GM18870 (cell line): Measurements from ENCODE around the gene UBE2E3.

Experiments
- ATAC-seq: cut with Tn5 transposase; IDR thresholded peaks from one replicate; pipeline ENCODE4 v1.9.1; 2021; ENCODE audit warnings: moderate library complexity; ENCODE audit not compliant: unreplicated experiment

UBE2E3 gene

DNA sequence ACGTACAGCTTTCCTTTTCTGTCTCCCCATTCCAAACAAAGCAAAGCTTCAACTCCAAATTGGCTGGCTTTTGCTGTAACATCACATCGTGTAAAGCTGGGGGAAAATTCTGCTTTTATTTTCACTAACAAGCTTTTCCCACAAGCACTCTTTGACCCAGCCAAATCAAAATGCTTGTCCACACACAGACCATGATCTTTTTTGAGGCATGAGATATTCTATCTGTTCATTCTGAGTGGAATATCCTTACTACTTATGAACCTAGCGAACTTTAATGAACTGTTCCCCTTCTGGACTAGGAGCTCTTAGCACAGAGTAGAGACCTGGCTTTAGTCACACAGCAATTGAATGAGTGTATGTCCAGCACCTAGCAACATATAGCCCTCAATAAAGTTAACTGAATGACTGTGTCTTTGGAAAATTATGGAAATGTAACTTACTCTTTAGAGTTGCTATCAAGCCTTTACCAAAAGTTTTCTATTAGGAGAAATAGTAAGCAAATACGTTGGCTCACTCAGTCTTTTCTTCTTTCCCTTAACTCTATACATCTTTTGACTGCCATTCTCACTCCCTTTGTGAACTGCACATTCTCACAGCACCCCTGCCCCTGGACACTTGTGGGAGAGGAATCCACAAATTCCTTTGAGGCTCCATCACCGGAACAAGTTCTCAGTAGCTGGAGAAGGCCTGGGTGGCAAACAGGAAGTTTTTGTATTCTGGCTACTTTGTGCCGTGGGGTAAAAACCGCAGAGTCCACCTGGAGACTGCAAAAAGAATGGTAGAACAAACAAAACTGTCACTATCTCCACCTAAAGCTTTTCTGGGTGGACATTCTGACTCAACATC, 1.3 kb upstream of the UBE2E3 start:
- ATAC-seq, result no peak

DNA sequence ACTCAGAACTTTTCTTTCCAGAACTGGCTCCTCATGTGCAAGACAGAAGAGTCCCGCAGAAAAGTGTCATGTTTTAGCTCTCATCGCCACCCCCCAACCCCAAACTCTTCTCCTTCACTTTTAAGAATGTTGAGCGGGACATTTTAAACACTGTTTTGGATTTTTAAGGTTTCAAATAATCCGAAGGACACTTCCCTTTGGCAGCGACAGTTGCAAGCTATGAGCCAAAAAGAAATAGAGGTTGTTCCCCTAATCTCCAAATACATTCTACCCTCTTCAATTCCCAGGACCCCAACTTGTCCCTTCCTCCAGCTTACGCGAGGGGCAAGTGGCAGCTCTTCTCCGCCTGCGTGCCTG, 678 bp upstream of the UBE2E3 start:
- ATAC-seq, result no peak

DNA sequence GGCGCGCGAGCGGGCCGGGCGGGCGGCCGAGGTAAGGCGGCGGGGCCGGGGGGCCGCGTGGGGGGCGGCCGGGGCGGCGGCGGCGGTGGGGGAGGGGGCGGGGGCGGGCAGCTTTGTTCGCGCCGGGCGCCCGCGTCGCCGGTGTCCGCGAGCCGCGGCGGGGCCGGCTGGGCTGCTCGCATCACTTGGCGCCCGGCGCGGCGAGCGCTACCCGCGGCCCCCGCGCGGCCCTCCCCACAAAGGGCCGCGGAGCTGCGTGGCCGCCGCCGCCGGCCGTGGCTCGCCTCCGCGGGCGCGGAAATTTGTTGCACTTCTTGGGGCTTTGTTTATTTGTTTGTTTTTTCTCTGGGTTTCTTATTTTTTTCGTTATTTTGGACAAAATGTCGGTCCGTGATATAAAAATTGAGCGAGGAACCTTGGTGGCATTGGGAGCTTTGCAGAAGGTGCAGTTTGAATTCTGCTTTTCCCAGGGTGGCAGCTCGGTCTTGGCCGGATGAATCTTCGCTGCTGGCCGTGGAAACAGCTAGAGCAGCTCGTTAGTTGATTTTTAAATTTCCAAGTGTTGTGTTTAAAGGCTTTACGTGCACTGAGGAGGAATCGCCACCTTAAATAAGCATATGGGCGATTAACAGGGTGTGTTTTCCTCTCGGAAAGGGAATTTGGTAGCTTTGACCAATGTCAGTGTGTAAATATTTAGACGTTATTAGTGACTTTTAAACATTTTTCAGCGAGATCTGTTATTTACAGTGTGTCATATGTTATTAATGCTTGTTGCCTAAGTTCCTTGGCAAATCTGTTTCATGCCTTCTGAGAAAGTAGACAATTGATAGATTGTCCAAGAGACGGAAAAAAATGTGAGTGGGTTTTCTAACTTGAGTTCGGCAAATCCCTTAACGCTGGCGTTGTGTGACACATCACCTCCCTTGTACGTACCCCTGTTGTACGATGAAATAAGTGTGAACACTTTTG, 822 bp downstream of the UBE2E3 start:
- no peak for ATAC-seq

DNA sequence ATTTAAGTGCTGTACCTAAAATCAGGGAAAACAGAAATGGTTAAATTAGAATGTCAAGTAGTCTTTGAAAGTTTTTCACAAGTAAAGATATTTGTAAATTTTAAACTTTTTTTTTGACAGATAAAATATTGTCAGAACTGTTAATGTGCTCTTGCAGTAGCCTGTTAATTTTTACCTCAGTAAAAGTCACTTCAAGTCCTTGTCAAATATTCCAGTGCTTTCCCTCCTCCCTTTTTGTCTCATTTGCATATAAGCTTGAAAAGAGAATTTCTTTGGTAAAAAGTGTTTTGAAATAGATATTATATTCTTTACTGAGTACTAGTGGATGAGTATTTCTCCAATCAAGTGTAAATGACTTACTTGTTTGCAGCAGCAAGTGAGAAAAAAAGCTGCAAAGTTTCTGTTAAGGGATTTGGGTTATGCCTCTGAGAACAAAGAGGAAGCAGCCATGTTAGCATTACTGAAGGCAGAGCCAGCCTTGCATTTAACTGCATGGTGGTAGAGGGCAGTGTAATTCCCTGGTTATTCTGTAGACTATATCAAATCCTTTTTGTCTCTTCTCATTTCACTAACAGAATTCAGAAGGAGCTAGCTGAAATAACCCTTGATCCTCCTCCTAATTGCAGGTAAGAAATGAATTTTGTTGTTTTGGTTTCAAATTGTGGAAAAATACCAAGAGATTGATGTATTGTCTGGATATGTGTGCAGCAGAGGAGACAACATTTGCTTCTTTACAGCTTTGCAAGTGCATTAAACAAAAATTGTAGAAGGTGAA, 3.2 kb downstream of the UBE2E3 start:
- ATAC-seq, result peak; percentile 62

GRCh38 chr2:180985771-180986395, 5.5 kb downstream of the UBE2E3 start:
- no peak for ATAC-seq

GRCh38 chr2:180987146-180987545, 6.7 kb downstream of the UBE2E3 start:
- ATAC-seq, result no peak

DNA sequence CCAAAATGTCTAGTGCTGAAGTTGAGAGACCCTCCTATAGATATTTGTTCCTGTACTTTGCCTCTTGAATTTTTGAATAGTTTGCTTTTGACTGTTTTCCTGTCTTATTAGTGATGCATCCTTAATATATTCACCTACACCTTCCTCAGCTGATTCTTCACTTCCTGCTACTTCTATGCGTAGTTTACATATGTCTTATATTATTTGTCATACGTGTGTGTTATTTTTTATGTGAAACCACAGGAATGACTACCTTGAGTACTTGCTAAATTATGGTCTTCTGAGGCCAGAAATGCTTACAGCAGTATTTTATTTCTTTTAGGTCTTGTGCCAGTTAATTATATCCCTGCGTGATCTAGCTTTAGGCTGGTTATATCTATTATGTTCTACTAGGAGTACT, 9.9 kb downstream of the UBE2E3 start:
- ATAC-seq, result no peak

DNA sequence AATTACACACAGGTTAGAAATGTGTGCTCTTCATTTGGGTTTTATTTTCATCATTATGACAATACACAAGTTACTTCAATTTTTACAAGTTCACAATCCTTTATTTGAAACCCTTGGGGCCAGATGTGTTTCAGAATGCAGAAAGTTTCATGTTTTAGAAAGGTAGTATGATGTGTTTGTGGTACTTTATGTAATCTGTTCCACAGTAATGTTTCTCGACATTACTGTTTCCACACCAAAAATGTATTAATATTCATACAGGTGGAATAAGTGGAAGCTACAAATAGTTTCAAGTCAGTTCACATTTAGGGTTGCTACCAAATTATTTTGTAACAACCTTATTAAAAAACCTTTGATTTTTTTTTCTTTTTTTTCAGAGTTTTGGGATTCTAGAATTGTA, 10.4 kb downstream of the UBE2E3 start:
- no peak for ATAC-seq

DNA sequence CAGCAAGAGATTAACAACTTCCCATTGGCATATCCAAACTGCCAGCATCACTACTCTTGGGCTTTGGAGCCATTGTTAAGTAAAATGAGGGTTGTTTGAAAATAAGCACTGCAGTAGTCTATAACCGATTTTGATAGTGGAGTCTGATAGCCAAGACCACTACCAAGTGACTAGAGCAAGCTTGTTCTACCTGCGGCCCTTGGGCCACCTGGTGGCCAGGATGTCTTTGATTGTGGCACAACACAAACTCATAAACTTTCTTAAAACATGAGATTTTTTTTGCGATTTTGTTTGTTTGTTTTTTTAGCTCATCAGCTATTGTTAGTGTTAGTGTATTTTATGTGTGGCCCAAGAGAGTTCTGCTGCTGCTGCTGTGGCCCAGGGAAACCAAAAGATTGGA, 11.0 kb downstream of the UBE2E3 start:
- ATAC-seq, result no peak

GRCh38 chr2:180991820-180992219, 11.4 kb downstream of the UBE2E3 start:
- peak; percentile 87 for ATAC-seq

- ATAC-seq, result no peak
Measured at GRCh38 chr2:180992994-180993393, 12.6 kb downstream of the UBE2E3 start.

GRCh38 chr2:180999274-180999964, 19.0 kb downstream of the UBE2E3 start:
- ATAC-seq, result no peak

DNA sequence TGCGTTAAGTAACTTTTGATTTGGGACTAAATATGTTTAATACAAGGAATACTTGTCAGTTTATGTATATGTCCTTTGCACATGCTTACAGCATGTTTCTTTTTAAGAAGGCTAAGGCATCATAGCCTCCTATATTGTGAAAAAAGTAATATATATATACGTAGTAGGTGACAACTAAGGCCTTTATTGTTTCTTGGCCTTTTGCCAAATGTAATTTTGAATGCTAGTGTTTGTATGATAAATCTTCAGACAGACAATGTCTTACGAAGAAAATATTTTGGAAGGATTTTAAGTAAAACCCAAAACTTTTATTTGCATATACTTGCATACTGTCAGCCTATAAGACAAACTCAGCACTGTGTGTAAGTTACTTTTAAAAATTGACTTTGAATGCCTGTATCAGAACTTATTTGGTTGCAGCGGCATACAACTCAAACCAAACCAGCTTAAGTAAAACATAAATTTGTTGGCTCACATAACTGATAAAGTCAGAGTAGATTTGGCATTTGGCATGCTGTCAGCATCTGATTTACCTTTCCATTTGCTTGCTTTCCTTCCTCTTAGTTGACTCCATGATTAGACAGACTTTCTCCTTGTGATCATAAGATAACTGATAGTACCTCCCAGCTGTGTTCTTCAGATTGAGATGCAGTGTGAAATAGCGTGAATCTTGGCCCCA, 24.4 kb downstream of the UBE2E3 start:
- no peak for ATAC-seq

- ATAC-seq, result no peak
Measured at GRCh38 chr2:181005326-181005655, 24.9 kb downstream of the UBE2E3 start.

DNA sequence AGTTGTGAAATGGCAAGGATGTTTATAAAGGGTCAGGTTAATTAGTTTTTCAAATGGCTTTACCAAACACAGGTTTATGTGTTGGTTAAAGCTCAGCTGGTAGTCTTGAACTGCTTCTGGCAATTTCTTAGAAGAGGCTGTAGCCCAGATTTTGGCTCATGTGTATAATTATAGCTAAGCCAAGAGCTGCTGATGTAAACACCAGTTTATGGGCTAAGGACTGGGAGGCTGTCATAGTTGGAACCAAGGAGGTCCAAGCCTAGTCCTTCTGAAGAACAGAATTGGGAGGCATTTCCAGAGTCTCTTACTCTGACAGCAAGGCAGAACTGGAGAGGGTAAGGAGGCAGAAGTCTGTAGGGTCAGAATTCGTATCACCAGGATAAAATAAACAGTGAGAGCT, 25.4 kb downstream of the UBE2E3 start:
- ATAC-seq, result no peak

DNA sequence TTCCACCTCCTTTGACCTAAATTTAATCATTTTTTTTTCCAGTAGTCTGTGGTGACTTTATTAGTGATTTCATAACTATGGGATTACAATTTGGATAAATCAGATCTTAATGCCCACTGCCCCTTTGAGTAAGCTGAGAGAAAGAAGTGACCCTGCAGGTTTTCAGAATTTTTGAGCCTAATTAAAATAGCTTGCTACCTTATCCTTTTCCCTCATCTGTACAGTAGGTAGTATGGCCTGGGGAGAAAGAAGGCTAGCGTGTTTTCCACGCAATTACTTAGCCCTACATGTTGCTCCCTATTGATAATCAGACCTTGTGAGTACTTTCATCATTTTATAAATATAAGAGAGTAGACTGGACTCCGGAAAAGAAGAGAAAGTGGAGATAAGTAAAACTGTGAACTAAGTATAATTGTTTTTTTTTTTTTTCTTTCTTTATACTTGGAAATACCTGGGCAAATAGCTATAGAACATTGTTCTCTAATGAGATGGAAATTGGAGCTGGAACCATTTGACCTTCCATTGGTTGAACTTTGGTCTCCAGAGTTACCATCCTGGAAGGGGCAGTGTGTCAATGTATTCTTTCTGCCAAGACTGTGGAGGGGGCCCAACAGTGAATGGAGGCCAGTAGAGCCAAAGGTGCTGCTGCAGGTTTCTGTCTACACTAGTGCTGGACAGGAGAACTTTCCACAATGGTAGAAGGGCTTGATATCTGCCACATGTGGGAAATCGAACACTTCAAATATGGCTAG, 26.9 kb downstream of the UBE2E3 start:
- ATAC-seq, result no peak

DNA sequence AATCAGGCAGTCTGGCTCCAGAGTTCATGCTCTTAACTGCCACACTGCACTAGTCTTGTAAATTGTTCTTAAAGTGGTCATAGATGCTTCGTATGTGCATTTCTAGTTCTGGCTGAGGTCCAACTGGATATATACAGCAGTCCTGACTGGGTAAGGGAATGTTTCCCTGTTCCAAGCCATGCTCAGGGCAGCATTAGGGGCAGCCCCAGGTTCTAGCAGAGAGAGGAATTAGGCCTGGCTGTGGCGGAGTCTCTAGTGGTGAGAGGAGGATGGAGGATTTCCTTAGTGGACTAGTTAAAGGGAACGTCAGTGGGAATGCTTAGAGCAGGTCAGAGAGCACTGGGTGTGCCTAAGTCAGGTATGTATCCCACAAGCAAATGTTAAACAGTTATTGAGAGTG, 28.0 kb downstream of the UBE2E3 start:
- no peak for ATAC-seq

- ATAC-seq, result no peak
Measured at GRCh38 chr2:181021199-181021789, 40.9 kb downstream of the UBE2E3 start.

DNA sequence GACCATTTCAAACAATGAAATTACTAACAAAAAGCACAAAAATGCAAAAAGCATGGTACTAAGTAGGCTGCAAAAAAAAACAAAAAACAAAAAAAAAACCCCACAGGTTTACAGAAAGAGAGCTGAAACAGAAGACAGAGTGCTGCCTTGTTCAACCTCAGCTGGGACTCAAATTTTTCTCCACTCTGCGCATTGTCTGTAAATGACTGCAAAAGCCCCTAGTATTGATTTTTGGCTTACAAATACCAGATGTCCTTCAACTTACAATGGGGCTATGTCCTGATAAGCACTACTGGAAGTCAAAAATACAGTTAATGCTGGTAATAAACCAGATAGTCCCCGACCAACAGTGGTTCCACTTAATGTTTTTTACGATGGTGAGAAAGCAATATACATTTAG, 42.2 kb downstream of the UBE2E3 start:
- ATAC-seq, result no peak
